HG03045 (cell line): Measurements from ENCODE around the gene F5.

Experiments
- ATAC-seq: cut with Tn5 transposase; IDR thresholded peaks from one replicate; pipeline ENCODE4 v1.9.1; 2021; ENCODE audit warnings: mild to moderate bottlenecking, moderate library complexity; ENCODE audit not compliant: unreplicated experiment

F5 gene

GRCh38 chr1:169588785-169589485 lies 2.7 kb upstream of the F5 start:
- no peak for ATAC-seq

- no peak for ATAC-seq
Observed at GRCh38 chr1:169588112-169588511, 1.8 kb upstream of the F5 start.

GRCh38 chr1:169586067-169586394 lies 250 bp downstream of the F5 start:
- ATAC-seq, result peak; percentile 14

GRCh38 chr1:169585181-169585580 lies 1.1 kb downstream of the F5 start:
- ATAC-seq, result no peak

GRCh38 chr1:169584483-169585144 lies 1.7 kb downstream of the F5 start:
- ATAC-seq, result no peak

- ATAC-seq, result no peak
Observed at GRCh38 chr1:169577981-169578738, 8.1 kb downstream of the F5 start.

GRCh38 chr1:169576935-169577331 lies 9.3 kb downstream of the F5 start:
- no peak for ATAC-seq

- no peak for ATAC-seq
Observed at GRCh38 chr1:169576241-169576934, 9.9 kb downstream of the F5 start.

GRCh38 chr1:169574336-169574735 lies 11.9 kb downstream of the F5 start:
- no peak for ATAC-seq

- no peak for ATAC-seq
Observed at GRCh38 chr1:169572187-169572586, 14.1 kb downstream of the F5 start.

- ATAC-seq, result no peak
Observed at GRCh38 chr1:169571450-169571849, 14.8 kb downstream of the F5 start.

GRCh38 chr1:169570172-169570574 lies 16.1 kb downstream of the F5 start:
- no peak for ATAC-seq

- no peak for ATAC-seq
Observed at GRCh38 chr1:169568497-169568896, 17.8 kb downstream of the F5 start.

- no peak for ATAC-seq
Observed at GRCh38 chr1:169565335-169566271, 20.7 kb downstream of the F5 start.

- no peak for ATAC-seq
Observed at GRCh38 chr1:169563650-169564049, 22.6 kb downstream of the F5 start.

GRCh38 chr1:169563019-169563615 lies 23.2 kb downstream of the F5 start:
- no peak for ATAC-seq

- ATAC-seq, result no peak
Observed at GRCh38 chr1:169561692-169562091, 24.6 kb downstream of the F5 start.

GRCh38 chr1:169557131-169557530 lies 29.1 kb downstream of the F5 start:
- no peak for ATAC-seq

- ATAC-seq, result no peak
Observed at GRCh38 chr1:169550294-169550693, 36.0 kb downstream of the F5 start.

GRCh38 chr1:169548282-169548681 lies 38.0 kb downstream of the F5 start:
- ATAC-seq, result no peak
